Activated CD8-positive, alpha-beta memory T cell treated with anti-CD3 and anti-CD28 coated beads, Interleukin-2, amount 10 ng/mL, durations not matched to agents 7 days and 5 days (primary cell): ENCODE measurements around the gene CD58. TPM values are rescaled to one million over a fixed set of nuclear protein-coding genes. Genes with fewer than 3 reads are reported as not detected.
A peak's percentile ranks its signal among the peaks of the same experiment; 100 is the strongest.
"Not testable (repeated sequence)": the region's sequence is repeated elsewhere in the genome, so short reads cannot be mapped to it uniquely, and the experiment has no call there.

Experiments used
- ATAC-seq: fragments of 150-1000 bp; cut with Tn5 transposase; one replicate; pipeline ENCODE4 v1.10.0; 2021; ENCODE audit warnings: moderate library complexity
- CTCF ChIA-PET: fragments of 350-600 bp; sonication (Branson Sonifier 250); formaldehyde crosslinking; loops from one replicate; lab custom pipeline; 2021; ENCODE audit warnings: antibody characterized with exemption; lab: Charles Lee
- DNase-seq: peaks from one replicate; pipeline ENCODE4 v3.0.0-alpha.2; 2020
- H3K27ac Mint-ChIP-seq: one replicate; pipeline ENCODE4 v1.8.0; 2021; ENCODE audit warnings: mild to moderate bottlenecking, mixed read lengths
- H3K27me3 Mint-ChIP-seq: one replicate; pipeline ENCODE4 v1.8.0; 2021; ENCODE audit warnings: mixed read lengths
- H3K36me3 Mint-ChIP-seq: one replicate; pipeline ENCODE4 v1.8.0; 2021; ENCODE audit warnings: mild to moderate bottlenecking, mixed read lengths
- H3K4me1 Mint-ChIP-seq: one replicate; pipeline ENCODE4 v1.8.0; 2021; ENCODE audit warnings: mixed read lengths
- H3K4me3 Mint-ChIP-seq: one replicate; pipeline ENCODE4 v1.8.0; 2021; ENCODE audit warnings: mild to moderate bottlenecking, moderate library complexity, mixed read lengths
- H3K9me3 Mint-ChIP-seq: one replicate; pipeline ENCODE4 v1.8.0; 2022; ENCODE audit warnings: low read depth, mixed read lengths
- total RNA-seq, 2 experiments: library from RNA; stranded (reverse); gene quantifications; one replicate each; pipeline ENCODE4 v1.2.3, GENCODE V29; 2021

The CD58 gene
- total RNA-seq, 2 experiments from 2014 or later, result 54.0 to 56.9 TPM

- H3K4me3 Mint-ChIP-seq, DNase-seq, H3K9me3 Mint-ChIP-seq, H3K27me3 Mint-ChIP-seq, H3K36me3 Mint-ChIP-seq, CTCF ChIA-PET, H3K4me1 Mint-ChIP-seq, ATAC-seq, H3K27ac Mint-ChIP-seq: not testable (repeated sequence)
Measured at GRCh38 chr1:116589101-116589735, 18.4 kb upstream of the CD58 start.

- H3K36me3 Mint-ChIP-seq, result no peaks in the 10 kb centered on the region
- H3K4me1 Mint-ChIP-seq, result no peaks in the 10 kb centered on the region
- no peak for DNase-seq
- ATAC-seq, result no peak
- H3K9me3 Mint-ChIP-seq, result no peaks in the 10 kb centered on the region
- no peak overlapping the region for H3K4me3 Mint-ChIP-seq
- no peaks in the 10 kb centered on the region for H3K27me3 Mint-ChIP-seq
- CTCF ChIA-PET, result interaction anchor here (1.6 kb wide), 1 partner anchor 13 kb away, joined by 5 read pairs; no protein-coding TSS in a partner anchor
- H3K27ac Mint-ChIP-seq, result no peak overlapping the region
Measured at GRCh38 chr1:116587501-116588227, 16.8 kb upstream of the CD58 start.

- ATAC-seq, result no peak
- Mint-ChIP-seq H3K36me3 (no peaks in the 10 kb centered on the region), H3K4me3 (no peak overlapping the region), H3K9me3 (no peaks in the 10 kb centered on the region), H3K4me1 (no peaks in the 10 kb centered on the region), H3K27me3 (no peaks in the 10 kb centered on the region), H3K27ac (no peak overlapping the region)
- no peak for DNase-seq
- CTCF ChIA-PET, result interaction anchor here (1.6 kb wide), 1 partner anchor 12 kb away, joined by 5 read pairs; no protein-coding TSS in a partner anchor
Measured at GRCh38 chr1:116586741-116587143, 15.9 kb upstream of the CD58 start.

GRCh38 chr1:116585886-116586285 lies 15.1 kb upstream of the CD58 start:
- no peaks in the 10 kb centered on the region for H3K9me3 Mint-ChIP-seq
- H3K4me3 Mint-ChIP-seq, result no peak overlapping the region
- H3K27ac Mint-ChIP-seq, result no peak overlapping the region
- H3K36me3 Mint-ChIP-seq, result no peaks in the 10 kb centered on the region
- no peaks in the 10 kb centered on the region for H3K4me1 Mint-ChIP-seq
- no peak for ATAC-seq
- no peaks in the 10 kb centered on the region for H3K27me3 Mint-ChIP-seq
- CTCF ChIA-PET, result no interaction called here
- DNase-seq, result no peak

GRCh38 chr1:116581323-116581885 lies 10.6 kb upstream of the CD58 start:
- H3K36me3 Mint-ChIP-seq, result no peaks in the 10 kb centered on the region
- H3K4me3 Mint-ChIP-seq, result no peak overlapping the region
- no peak for DNase-seq
- H3K4me1 Mint-ChIP-seq, result no peaks in the 10 kb centered on the region
- no peak for ATAC-seq
- CTCF ChIA-PET, result interaction anchor here (0.9 kb wide), 1 partner anchor 14 kb away, joined by 3 read pairs; no protein-coding TSS in a partner anchor
- no peak overlapping the region for H3K27ac Mint-ChIP-seq
- peaks cover 5% of the 10 kb centered on the region for H3K27me3 Mint-ChIP-seq
- no peaks in the 10 kb centered on the region for H3K9me3 Mint-ChIP-seq

- ATAC-seq (no peak), DNase-seq (no peak)
- Mint-ChIP-seq H3K27ac (no peak overlapping the region), H3K4me1 (no peaks in the 10 kb centered on the region), H3K27me3 (peaks cover 5% of the 10 kb centered on the region), H3K36me3 (no peaks in the 10 kb centered on the region), H3K9me3 (no peaks in the 10 kb centered on the region), H3K4me3 (no peak overlapping the region)
- CTCF ChIA-PET, result no interaction called here
Measured at GRCh38 chr1:116580446-116581322, 9.9 kb upstream of the CD58 start.

GRCh38 chr1:116579259-116579875 lies 8.5 kb upstream of the CD58 start:
- H3K36me3 Mint-ChIP-seq, result no peaks in the 10 kb centered on the region
- peaks cover 5% of the 10 kb centered on the region for H3K27me3 Mint-ChIP-seq
- CTCF ChIA-PET, result no interaction called here

GRCh38 chr1:116578581-116578980 lies 7.8 kb upstream of the CD58 start:
- no peak overlapping the region for H3K27ac Mint-ChIP-seq
- ATAC-seq, result no peak
- no peak overlapping the region for H3K4me3 Mint-ChIP-seq
- no peaks in the 10 kb centered on the region for H3K9me3 Mint-ChIP-seq
- no peak for DNase-seq
- CTCF ChIA-PET, result interaction anchor here (1.5 kb wide), 1 partner anchor 481 kb away, joined by 3 read pairs; the partner anchor contains the start of gene TTF2
- H3K4me1 Mint-ChIP-seq, result peaks cover 12% of the 10 kb centered on the region
- peaks cover 5% of the 10 kb centered on the region for H3K27me3 Mint-ChIP-seq
- H3K36me3 Mint-ChIP-seq, result no peaks in the 10 kb centered on the region

More at GRCh38 chr1:116579259-116579875, 8.5 kb upstream of the CD58 start:
- Mint-ChIP-seq H3K4me3 (no peak overlapping the region), H3K27ac (no peak overlapping the region), H3K9me3 (no peaks in the 10 kb centered on the region), H3K4me1 (peaks cover 8% of the 10 kb centered on the region)
- DNase-seq (no peak), ATAC-seq (no peak)

- peaks cover 16% of the 10 kb centered on the region for H3K4me1 Mint-ChIP-seq
- no peak overlapping the region for H3K4me3 Mint-ChIP-seq
- H3K27me3 Mint-ChIP-seq, result peaks cover 5% of the 10 kb centered on the region
- DNase-seq (no peak), ATAC-seq (no peak)
- no peak overlapping the region for H3K27ac Mint-ChIP-seq
- H3K36me3 Mint-ChIP-seq, result no peaks in the 10 kb centered on the region
- CTCF ChIA-PET, result interaction anchor here (1.0 to 1.5 kb wide), 2 partner anchors 438 to 482 kb away, joined by 3 read pairs; partner anchors contain the start of gene TTF2
- H3K9me3 Mint-ChIP-seq, result no peaks in the 10 kb centered on the region
Measured at GRCh38 chr1:116577759-116578314, 7.0 kb upstream of the CD58 start.

- Mint-ChIP-seq H3K36me3 (peaks cover 4% of the 10 kb centered on the region), H3K27ac (no peak overlapping the region)
Measured at GRCh38 chr1:116574581-116575291, 3.9 kb upstream of the CD58 start.

GRCh38 chr1:116573431-116574095 lies 2.7 kb upstream of the CD58 start:
- H3K4me3 Mint-ChIP-seq, result no peak overlapping the region
- peaks cover 41% of the 10 kb centered on the region for H3K4me1 Mint-ChIP-seq
- H3K27me3 Mint-ChIP-seq, result peaks cover 5% of the 10 kb centered on the region
- ATAC-seq (no peak), DNase-seq (no peak)
- H3K27ac Mint-ChIP-seq, result no peak overlapping the region
- H3K36me3 Mint-ChIP-seq, result peaks cover 13% of the 10 kb centered on the region
- H3K9me3 Mint-ChIP-seq, result no peaks in the 10 kb centered on the region
- CTCF ChIA-PET, result interaction anchor here (0.9 to 2.7 kb wide), 13 partner anchors 10 to 486 kb away, joined by 3 to 30 read pairs (median 7); partner anchors contain the start of gene TTF2

More at GRCh38 chr1:116574581-116575291, 3.9 kb upstream of the CD58 start:
- Mint-ChIP-seq H3K27me3 (peaks cover 5% of the 10 kb centered on the region), H3K9me3 (no peaks in the 10 kb centered on the region), H3K4me1 (peaks cover 30% of the 10 kb centered on the region), H3K4me3 (no peak overlapping the region)
- DNase-seq (peak; percentile 76), ATAC-seq (no peak)
- CTCF ChIA-PET, result interaction anchor here (0.6 to 2.7 kb wide), 33 partner anchors 9 to 554 kb away, joined by 3 to 30 read pairs (median 4); partner anchors contain the start of genes CD2 and TTF2
